Liver (tissue), 9 donors: ENCODE data around the gene DCP2. TPM values are rescaled to one million over a fixed set of nuclear protein-coding genes. Genes with fewer than 3 reads are reported as not detected.

ENCODE experiments used
- DNase-seq: peaks from one replicate; pipeline ENCODE4 v3.0.0-alpha.2; 2017; ENCODE audit warnings: low spot score
- H3K27ac ChIP-seq, 2 donors: one replicate each; pipeline ENCODE4 v1.7.0; 2013; ENCODE audit warnings: inconsistent platforms in 2 of 2, low read length in 2 of 2, control low read depth in 1 of 2, low read depth in 1 of 2, mild to moderate bottlenecking in 1 of 2
- H3K27me3 ChIP-seq, 4 donors: one replicate each; pipeline versions ENCODE4 v1.6.1 to v1.7.0; 2013; ENCODE audit warnings: low read length in 3 of 4, inconsistent platforms in 1 of 4, mild to moderate bottlenecking in 1 of 4, moderate library complexity in 1 of 4; ENCODE audit not compliant: control insufficient read depth in 4 of 4, insufficient read depth in 4 of 4
- H3K36me3 ChIP-seq, 4 donors: one replicate each; pipeline versions ENCODE4 v1.6.1 to v1.7.0; 2013; ENCODE audit warnings: low read length in 3 of 4, mild to moderate bottlenecking in 3 of 4, low read depth in 1 of 4, moderate library complexity in 1 of 4; ENCODE audit not compliant: control insufficient read depth in 4 of 4, insufficient read depth in 3 of 4
- H3K4me1 ChIP-seq, 4 donors: one replicate each; pipeline versions ENCODE4 v1.6.1 to v1.7.0; 2013; ENCODE audit warnings: low read length in 3 of 4, mild to moderate bottlenecking in 3 of 4, moderate library complexity in 1 of 4; ENCODE audit not compliant: control insufficient read depth in 4 of 4, insufficient read depth in 4 of 4
- H3K4me3 ChIP-seq, 3 donors: one replicate each; pipeline versions ENCODE4 v1.6.1 to v1.7.0; 2013; ENCODE audit warnings: low read length in 3 of 3, control low read depth in 1 of 3, low read depth in 1 of 3, mild to moderate bottlenecking in 1 of 3
- H3K9ac ChIP-seq, 2 donors: one replicate each; pipeline ENCODE4 v1.7.0; 2013; ENCODE audit warnings: low read length in 2 of 2, mild to moderate bottlenecking in 2 of 2, moderate library complexity in 2 of 2, control low read depth in 1 of 2, low read depth in 1 of 2
- H3K9me3 ChIP-seq, 4 donors: one replicate each; pipeline versions ENCODE4 v1.6.1 to v1.7.0; 2013; ENCODE audit warnings: low read length in 3 of 4; ENCODE audit not compliant: control insufficient read depth in 4 of 4
- EGR1 ChIP-seq, 2 donors: IDR thresholded peaks; 2 replicates each; pipeline ENCODE4 v1.6.1; 2016 to 2018; ENCODE audit warnings: antibody characterized with exemption in 2 of 2, low read depth in 2 of 2
- FOXA1 ChIP-seq: IDR thresholded peaks from 2 replicates; pipeline ENCODE4 v1.6.1; 2016; ENCODE audit warnings: antibody characterized with exemption
- FOXA2 ChIP-seq: IDR thresholded peaks from 2 replicates; pipeline ENCODE4 v1.6.1; 2016; ENCODE audit warnings: antibody characterized with exemption
- GABPA ChIP-seq, 2 donors: IDR thresholded peaks in 1 of 2; conservative IDR thresholded peaks in 1 of 2; 2 replicates each; pipeline ENCODE4 v1.6.1; 2016; ENCODE audit warnings: antibody characterized with exemption in 2 of 2, mild to moderate bottlenecking in 1 of 2, moderate library complexity in 1 of 2
- HNF4A ChIP-seq, 2 donors: conservative IDR thresholded peaks; 2 replicates each; pipeline ENCODE4 v1.6.1; 2016; ENCODE audit warnings: antibody characterized with exemption in 2 of 2, mild to moderate bottlenecking in 2 of 2
- HNF4G ChIP-seq: IDR thresholded peaks from 2 replicates; pipeline ENCODE4 v1.6.1; 2016; ENCODE audit warnings: antibody characterized with exemption
- JUND ChIP-seq, 2 donors: IDR thresholded peaks; 2 replicates each; pipeline ENCODE4 v1.6.1; 2016; ENCODE audit warnings: antibody characterized with exemption in 2 of 2
- REST ChIP-seq: IDR thresholded peaks from 2 replicates; pipeline ENCODE4 v1.6.1; 2016; ENCODE audit warnings: antibody characterized with exemption, mild to moderate bottlenecking
- RXRA ChIP-seq, 2 donors: IDR thresholded peaks; 2 replicates each; pipeline ENCODE4 v1.6.1; 2017 to 2018; ENCODE audit warnings: antibody characterized with exemption in 2 of 2, mild to moderate bottlenecking in 1 of 2
- TAF1 ChIP-seq: conservative IDR thresholded peaks from 2 replicates; pipeline ENCODE4 v1.6.1; 2016; ENCODE audit warnings: antibody characterized with exemption, mild to moderate bottlenecking
- YY1 ChIP-seq: IDR thresholded peaks from 2 replicates; pipeline ENCODE4 v1.6.1; 2016; ENCODE audit warnings: antibody characterized with exemption, mild to moderate bottlenecking
- WGBS: extraction: QIAGEN DNeasy Blood & Tissue Kit; methylation state at CpG from one replicate; pipeline ENCODE4 v1.1.7; 2013; 5-methylcytosine and 5-hydroxymethylcytosine counted together
- polyA plus RNA-seq, 2 donors: library from polyadenylated mRNA; stranded (reverse) in 1 of 2; unstranded in 1 of 2; fragments of 200-250 nt in 1 of 2; fragments of >200 nt in 1 of 2; fragmentation: Nextera tagmentation in 1 of 2; extraction: Ambion mirVana in 1 of 2; gene quantifications; one replicate each; pipeline versions ENCODE4 v1.2.1 to v1.2.3, GENCODE V29; 2013 to 2015
- total RNA-seq, 2 donors: library from RNA; depleted of rRNA; stranded (reverse); fragments of >200 nt; gene quantifications; one replicate each; pipeline ENCODE4 v1.2.3, GENCODE V29; 2014
- TF ChIP-seq, protein P1 (sequence below): IDR thresholded peaks from 2 replicates; pipeline ENCODE4 v1.6.1; 2016; ENCODE audit warnings: antibody characterized with exemption
- TF ChIP-seq, protein P2 (sequence below): IDR thresholded peaks from 2 replicates; pipeline ENCODE4 v1.6.1; 2016; ENCODE audit warnings: antibody characterized with exemption
- donor health status: healthy.
- donor health status: healthy.
- donor health status: healthy.
- donor health status: healthy.
- donor health status: healthy.

Gene DCP2
- total and polyA plus RNA-seq, 4 donors: 2.9 to 44.2 (median 12.4) TPM

GRCh38 chr5:113022661-113023060 lies 46.1 kb downstream of the DCP2 start:
- peaks cover 0 to 1% (median 0%) of the 10 kb centered on the region in 4 donors for H3K4me1 ChIP-seq
- no peak overlapping the region for H3K4me3 ChIP-seq
- 79% methylated on average over 2 of the region's 2 CpGs for WGBS
- no peaks in the 10 kb centered on the region for H3K9me3 ChIP-seq
- no peaks in the 10 kb centered on the region for H3K27me3 ChIP-seq
- peaks cover 16 to 45% (median 38%) of the 10 kb centered on the region in 4 donors for H3K36me3 ChIP-seq
- DNase-seq: no peak
- TF ChIP-seq FOXA2 (no peak), REST (no peak)
- H3K27ac ChIP-seq: no peak overlapping the region
- H3K9ac ChIP-seq: no peak overlapping the region

GRCh38 chr5:113024076-113024697 lies 47.6 kb downstream of the DCP2 start:
- no peaks in the 10 kb centered on the region for H3K27me3 ChIP-seq
- H3K4me3 ChIP-seq: no peak overlapping the region
- DNase-seq: no peak
- WGBS: 87% methylated on average over 6 of the region's 6 CpGs
- peaks cover 18 to 52% (median 48%) of the 10 kb centered on the region in 4 donors for H3K36me3 ChIP-seq
- TF ChIP-seq RXRA (IDR thresholded peaks at IDR 0.05) (no peak), FOXA1 (no peak), HNF4G (no peak), TAF1 (no peak), YY1 (no peak), GABPA (IDR thresholded peaks at IDR 0.05 in 1 of 2, conservative IDR thresholded peaks at IDR 0.05 in 1 of 2) (no peak), FOXA2 (no peak), HNF4A (conservative IDR thresholded peaks at IDR 0.05) (no peak), JUND (IDR thresholded peaks at IDR 0.05) (no peak), REST (no peak), EGR1 (IDR thresholded peaks at IDR 0.05; ENCODE audit: low read depth in 2 of 2) (no peak)
- TF ChIP-seq, protein P1, sequence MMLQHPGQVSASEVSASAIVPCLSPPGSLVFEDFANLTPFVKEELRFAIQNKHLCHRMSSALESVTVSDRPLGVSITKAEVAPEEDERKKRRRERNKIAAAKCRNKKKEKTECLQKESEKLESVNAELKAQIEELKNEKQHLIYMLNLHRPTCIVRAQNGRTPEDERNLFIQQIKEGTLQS: no peak
- TF ChIP-seq, protein P2, sequence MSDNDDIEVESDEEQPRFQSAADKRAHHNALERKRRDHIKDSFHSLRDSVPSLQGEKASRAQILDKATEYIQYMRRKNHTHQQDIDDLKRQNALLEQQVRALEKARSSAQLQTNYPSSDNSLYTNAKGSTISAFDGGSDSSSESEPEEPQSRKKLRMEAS: no peak
- no peak overlapping the region for H3K27ac ChIP-seq
- H3K9ac ChIP-seq: no peak overlapping the region
- peaks cover 0 to 1% (median 0%) of the 10 kb centered on the region in 4 donors for H3K4me1 ChIP-seq
- H3K9me3 ChIP-seq: no peaks in the 10 kb centered on the region
